Breast epithelium (tissue), 4 donors: ENCODE results near the gene PADI4. TPM values are rescaled to one million over a fixed set of nuclear protein-coding genes. Genes with fewer than 3 reads are reported as not detected.

Source experiments
- DNase-seq, 2 donors: peaks; one replicate each; pipeline ENCODE4 v3.0.0-alpha.2; 2019; ENCODE audit warnings: low spot score in 2 of 2
- H3K27ac ChIP-seq, 2 donors: fragments of 200-600 bp; sonication (generic) in 1 of 2; one replicate each; pipeline ENCODE4 v1.5.1; 2016 to 2019; ENCODE audit warnings: mild to moderate bottlenecking in 1 of 2
- H3K27me3 ChIP-seq, 2 donors: fragments of 200-600 bp; sonication (generic) in 1 of 2; one replicate each; pipeline versions ENCODE4 v1.5.1 to v1.6.0; 2017 to 2019; ENCODE audit warnings: control low read depth in 1 of 2, mild to moderate bottlenecking in 1 of 2
- H3K36me3 ChIP-seq: fragments of 200-600 bp; one replicate; pipeline ENCODE4 v1.5.1; 2019
- H3K4me1 ChIP-seq, 2 donors: fragments of 200-600 bp; sonication (generic); one replicate each; pipeline ENCODE4 v1.5.1; 2016 to 2019; ENCODE audit warnings: control low read depth in 1 of 2
- H3K4me3 ChIP-seq, 3 donors: fragments of 200-600 bp; sonication (generic); 1 replicate in 2 of 3; 2 replicates in 1 of 3; pipeline ENCODE4 v1.5.1; 2016 to 2019; ENCODE audit warnings: mild to moderate bottlenecking in 3 of 3, moderate library complexity in 2 of 3
- H3K9me3 ChIP-seq, 2 donors: fragments of 200-600 bp; sonication (generic) in 1 of 2; one replicate each; pipeline ENCODE4 v1.5.1; 2016 to 2019; ENCODE audit warnings: control low read depth in 1 of 2
- CTCF ChIP-seq, 3 donors: fragments of 450-650 bp; IDR thresholded peaks; one replicate each; pipeline ENCODE4 v1.5.1; 2016 to 2017; ENCODE audit warnings: antibody characterized with exemption in 3 of 3, mild to moderate bottlenecking in 3 of 3, moderate library complexity in 3 of 3
- POLR2A ChIP-seq: fragments of 450-650 bp; IDR thresholded peaks from one replicate; pipeline ENCODE4 v1.6.1; 2016; ENCODE audit warnings: antibody characterized with exemption, mild to moderate bottlenecking, moderate library complexity
- POLR2AphosphoS5 ChIP-seq, 3 donors: sonication (generic); formaldehyde crosslinking; IDR thresholded peaks; one replicate each; pipeline ENCODE4 v1.6.1; 2017; ENCODE audit warnings: antibody characterized with exemption in 3 of 3
- intact Hi-C: fragments of 100-400 bp; cut with DNase I; formaldehyde crosslinking; loops from one replicate; pipeline ENCODE4 v1.15.1; 2023; ENCODE audit warnings: low total_unique reads
- total RNA-seq, 3 donors: library from RNA; depleted of rRNA; stranded (reverse); fragments of >200 nt; gene quantifications; one replicate each; pipeline ENCODE4 v1.1.0, GENCODE V29; 2016

The PADI4 gene
- total RNA-seq, 3 donors from 2014 or later = 1.3 TPM; not detected in 2

GRCh38 chr1:17293681-17294425, 14.1 kb upstream of the PADI4 start:
- Histone ChIP-seq H3K36me3 (no peaks in the 10 kb centered on the region), H3K4me1 (no peaks in the 10 kb centered on the region), H3K27me3 (no peaks in the 10 kb centered on the region), H3K9me3 (no peaks in the 10 kb centered on the region), H3K27ac (no peak overlapping the region), H3K4me3 (no peak overlapping the region)
- intact Hi-C loops = no loop called here
- no peak for DNase-seq
- no peak for TF ChIP-seq CTCF (IDR thresholded peaks at IDR 0.05)
- no peak for TF ChIP-seq POLR2AphosphoS5 (IDR thresholded peaks at IDR 0.05)
- TF ChIP-seq POLR2A = no peak

- H3K27me3 ChIP-seq = no peaks in the 10 kb centered on the region
- no peaks in the 10 kb centered on the region for H3K9me3 ChIP-seq
- no peaks in the 10 kb centered on the region for H3K36me3 ChIP-seq
- H3K4me3 ChIP-seq = no peak overlapping the region
- TF ChIP-seq POLR2A (no peak), CTCF (IDR thresholded peaks at IDR 0.05) (no peak), POLR2AphosphoS5 (IDR thresholded peaks at IDR 0.05) (no peak)
- intact Hi-C loops = no loop called here
- no peak overlapping the region for H3K27ac ChIP-seq
- no peak for DNase-seq
- H3K4me1 ChIP-seq = no peaks in the 10 kb centered on the region
These were observed 12.7 kb upstream of the PADI4 start for GRCh38 chr1:17295292-17295691.

- H3K27me3 ChIP-seq = no peaks in the 10 kb centered on the region
- H3K36me3 ChIP-seq = no peaks in the 10 kb centered on the region
- no peak overlapping the region for H3K27ac ChIP-seq
- intact Hi-C loops = no loop called here
- no peak for DNase-seq
- no peaks in the 10 kb centered on the region for H3K9me3 ChIP-seq
- no peaks in the 10 kb centered on the region for H3K4me1 ChIP-seq
- no peak for TF ChIP-seq POLR2AphosphoS5 (IDR thresholded peaks at IDR 0.05)
- TF ChIP-seq POLR2A = no peak
- no peak for TF ChIP-seq CTCF (IDR thresholded peaks at IDR 0.05)
- H3K4me3 ChIP-seq = no peak overlapping the region
These were observed 11.9 kb upstream of the PADI4 start for GRCh38 chr1:17296086-17296485.

GRCh38 chr1:17297991-17298390, 10.0 kb upstream of the PADI4 start:
- intact Hi-C loops = no loop called here
- peak in 1 of 2 donors; percentile 50 for DNase-seq
- no peaks in the 10 kb centered on the region for H3K36me3 ChIP-seq
- TF ChIP-seq POLR2AphosphoS5 (IDR thresholded peaks at IDR 0.05) (no peak), POLR2A (no peak), CTCF (IDR thresholded peaks at IDR 0.05) (no peak)
- no peaks in the 10 kb centered on the region for H3K27me3 ChIP-seq
- no peaks in the 10 kb centered on the region for H3K4me1 ChIP-seq
- peaks cover 0 to 14% of the 10 kb centered on the region in 2 donors for H3K9me3 ChIP-seq
- no peak overlapping the region for H3K27ac ChIP-seq
- no peak overlapping the region for H3K4me3 ChIP-seq

GRCh38 chr1:17301767-17302166, 6.2 kb upstream of the PADI4 start:
- DNase-seq = no peak
- Histone ChIP-seq H3K9me3 (peaks cover 0 to 14% of the 10 kb centered on the region in 2 donors), H3K4me1 (no peaks in the 10 kb centered on the region), H3K4me3 (no peak overlapping the region), H3K27ac (no peak overlapping the region), H3K36me3 (no peaks in the 10 kb centered on the region), H3K27me3 (no peaks in the 10 kb centered on the region)
- no peak for TF ChIP-seq CTCF (IDR thresholded peaks at IDR 0.05)
- no peak for TF ChIP-seq POLR2A
- no peak for TF ChIP-seq POLR2AphosphoS5 (IDR thresholded peaks at IDR 0.05)
- intact Hi-C loops = no loop called here
